T-cell (primary cell): ENCODE data around the gene SACS. TPM values are rescaled to one million over a fixed set of nuclear protein-coding genes. Genes with fewer than 3 reads are reported as not detected.

ENCODE experiments used
- ATAC-seq, 4 experiments: fragments of 200-7000 bp in 3 of 4; fragments of 150-1000 bp in 1 of 4; cut with Tn5 transposase; replicated peaks in 1 of 4; 1 replicate in 3 of 4; 2 replicates in 1 of 4; pipeline ENCODE4 v1.10.0; 2021; ENCODE audit warnings: moderate library complexity in 3 of 4, mild to moderate bottlenecking in 2 of 4, moderate number of reproducible peaks in 1 of 4
- CTCF ChIA-PET, 2 donors: fragments of 300-600 bp; sonication (Branson Sonifier 250); formaldehyde crosslinking; loops; one replicate each; lab custom pipeline; 2022; ENCODE audit warnings: antibody characterized with exemption in 2 of 2; lab: Charles Lee
- POLR2A ChIA-PET, 2 donors: fragments of 300-600 bp; sonication (Branson Sonifier 250); formaldehyde crosslinking; loops; one replicate each; lab custom pipeline; 2022; ENCODE audit warnings: antibody characterized with exemption in 2 of 2; lab: Charles Lee
- DNase-seq, 35 experiments: peaks; one replicate each; pipeline versions ENCODE4 v3.0.0 to v3.0.0-alpha.2; 2013 to 2023
- H3K27ac ChIP-seq: one replicate; pipeline ENCODE4 v1.5.1; 2013; ENCODE audit warnings: low read length
- H3K27me3 ChIP-seq, 2 experiments: replicated peaks in 1 of 2; 1 replicate in 1 of 2; 2 replicates in 1 of 2; pipeline versions ENCODE4 v1.6.1 to v1.7.0; 2013; ENCODE audit warnings: low read length in 1 of 2, mixed read lengths in 1 of 2; ENCODE audit not compliant: control insufficient read depth in 2 of 2, insufficient read depth in 2 of 2; ENCODE audit errors: extremely low read depth in 1 of 2
- H3K36me3 ChIP-seq, 2 donors: 1 replicate in 1 of 2; 2 replicates in 1 of 2; pipeline versions ENCODE4 v1.6.1 to v1.7.0; 2013; ENCODE audit warnings: low read length in 1 of 2; ENCODE audit not compliant: control insufficient read depth in 2 of 2, insufficient read depth in 1 of 2; ENCODE audit errors: extremely low read depth in 1 of 2
- H3K4me1 ChIP-seq, 2 experiments: 1 replicate in 1 of 2; 2 replicates in 1 of 2; pipeline versions ENCODE4 v1.6.1 to v1.7.0; 2013; ENCODE audit warnings: low read length in 2 of 2, mixed read lengths in 1 of 2; ENCODE audit not compliant: insufficient read depth in 2 of 2, control insufficient read depth in 1 of 2; ENCODE audit errors: extremely low read depth in 1 of 2
- H3K4me3 ChIP-seq, 2 donors: 1 replicate in 1 of 2; 2 replicates in 1 of 2; pipeline versions ENCODE4 v1.5.1 to v1.7.0; 2013; ENCODE audit warnings: mild to moderate bottlenecking in 2 of 2, low read length in 1 of 2, moderate library complexity in 1 of 2; ENCODE audit not compliant: control insufficient read depth in 1 of 2; ENCODE audit errors: extremely low read depth in 1 of 2
- H3K9me3 ChIP-seq: 2 replicates; pipeline ENCODE4 v1.7.0; 2013
- H3K27ac Mint-ChIP-seq, 2 donors: one replicate each; pipeline ENCODE4 v1.8.0; 2020 to 2021; ENCODE audit warnings: mild to moderate bottlenecking in 2 of 2, mixed read lengths in 2 of 2
- H3K27me3 Mint-ChIP-seq, 2 donors: one replicate each; pipeline ENCODE4 v1.8.0; 2021 to 2022; ENCODE audit warnings: mixed read lengths in 2 of 2
- H3K36me3 Mint-ChIP-seq: one replicate; pipeline ENCODE4 v1.8.0; 2021; ENCODE audit warnings: mixed read lengths
- H3K4me1 Mint-ChIP-seq, 3 donors: one replicate each; pipeline ENCODE4 v1.8.0; 2020 to 2022; ENCODE audit warnings: mixed read lengths in 3 of 3, mild to moderate bottlenecking in 1 of 3
- H3K4me3 Mint-ChIP-seq, 3 donors: one replicate each; pipeline ENCODE4 v1.8.0; 2020 to 2022; ENCODE audit warnings: mild to moderate bottlenecking in 3 of 3, mixed read lengths in 3 of 3, moderate library complexity in 3 of 3
- H3K9me3 Mint-ChIP-seq, 3 donors: one replicate each; pipeline ENCODE4 v1.8.0; 2020 to 2022; ENCODE audit warnings: mixed read lengths in 3 of 3
- WGBS: methylation state at CpG from one replicate; pipeline ENCODE4 v1.1.5; 2013; ENCODE audit warnings: missing lambda C conversion rate; ENCODE audit not compliant: insufficient coverage; 5-methylcytosine and 5-hydroxymethylcytosine counted together
- total RNA-seq, 35 experiments: library from RNA in 6 of 35; stranded (reverse) in 6 of 35; fragments of 120-200 nt in 1 of 35; gene quantifications; one replicate each; pipeline versions ENCODE4 v1.2.1 to v1.2.4 and lab custom pipeline; 2013 to 2026

Gene SACS
- total RNA-seq, 5 donors from 2014 or later (not counting 1 experiment from before 2014, with no cell fraction given), result 17.6 to 28.6 (median 27.3) TPM

DNA sequence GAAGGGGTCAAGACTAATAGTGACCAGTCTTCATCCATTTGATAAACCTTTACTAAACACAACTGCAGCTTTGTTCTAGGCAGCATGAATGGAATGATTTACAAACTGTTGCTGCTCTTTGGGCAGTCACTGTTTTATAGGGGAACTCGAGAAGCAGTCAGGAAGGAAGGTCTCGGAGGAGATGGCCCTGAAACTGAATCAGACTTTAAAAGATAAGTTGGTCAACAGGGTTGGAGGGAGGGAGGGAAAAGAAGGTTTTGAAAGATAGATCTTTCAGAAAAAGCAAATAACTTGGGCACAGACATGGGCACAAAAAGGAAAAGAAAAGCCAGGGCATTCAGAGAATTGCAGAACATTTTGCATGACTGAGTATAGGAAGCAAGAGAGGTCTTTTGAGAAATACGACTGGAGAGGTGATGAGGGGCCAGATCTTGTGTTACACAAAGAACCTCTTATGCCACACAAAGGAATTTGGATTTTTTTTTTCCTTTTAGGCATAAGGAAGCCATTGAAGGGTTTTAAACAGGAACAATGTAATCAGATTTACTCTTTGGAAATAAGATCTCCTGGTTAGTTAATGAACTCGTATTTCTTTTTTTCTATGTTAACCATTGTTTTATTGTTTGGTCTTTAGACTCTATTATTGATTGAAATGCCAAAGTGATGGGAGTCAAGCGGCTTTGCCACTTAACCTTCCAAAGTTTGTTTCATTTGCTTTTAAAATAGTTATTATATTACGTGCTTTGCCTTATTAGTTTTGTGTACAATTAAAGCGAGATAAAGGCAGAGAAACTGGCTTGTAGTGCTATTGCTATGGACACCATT is 37.5 kb upstream of the SACS start:
- WGBS, result 60% methylated on average over 2 of the region's 7 CpGs
- no peak overlapping the region for H3K27ac Mint-ChIP-seq

DNA sequence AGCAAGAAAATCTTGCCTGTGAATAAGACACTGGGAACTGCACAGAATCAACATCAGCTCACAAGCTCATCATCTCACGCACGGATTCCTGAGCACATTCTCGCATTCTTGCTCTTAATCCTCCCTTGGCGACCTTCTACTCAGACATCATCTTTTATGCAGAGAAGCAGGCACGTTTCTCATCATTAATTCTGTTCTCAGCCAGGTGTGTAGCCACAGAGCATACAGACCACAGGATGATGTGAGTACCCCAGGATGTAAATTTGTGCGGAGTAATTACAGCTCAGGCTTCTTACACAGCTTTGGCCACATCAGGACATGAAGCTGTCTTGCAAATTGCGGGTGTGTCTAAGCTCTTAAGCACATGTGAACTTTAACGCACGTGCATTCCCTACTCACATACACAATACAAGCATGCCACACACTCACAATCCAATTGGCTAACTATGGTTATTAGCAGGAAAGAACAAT is 36.5 kb upstream of the SACS start:
- Histone ChIP-seq H3K27me3 (peaks cover 0 to 15% of the 10 kb centered on the region in 2 experiments), H3K4me1 (peaks cover 0 to 15% of the 10 kb centered on the region in 2 experiments), H3K27ac (no peak overlapping the region), H3K36me3 (no peaks in the 10 kb centered on the region), H3K4me3 (no peak overlapping the region), H3K9me3 (no peaks in the 10 kb centered on the region)
- peaks cover 10 to 17% of the 10 kb centered on the region in 2 donors for H3K27me3 Mint-ChIP-seq
- H3K36me3 Mint-ChIP-seq, result no peaks in the 10 kb centered on the region
- POLR2A ChIA-PET, result no interaction called here
- H3K4me1 Mint-ChIP-seq, result peaks cover 0 to 6% (median 5%) of the 10 kb centered on the region in 3 donors
- DNase-seq (no peak), ATAC-seq (no peak)
- 74% methylated on average over 3 of the region's 9 CpGs for WGBS
- CTCF ChIA-PET, result interaction anchor here in 1 of 2 donors (0.6 to 1.0 kb wide), 2 partner anchors 429 to 432 kb away, joined by 3 read pairs; no protein-coding TSS in a partner anchor
- H3K27ac Mint-ChIP-seq, result no peak overlapping the region
- no peaks in the 10 kb centered on the region for H3K9me3 Mint-ChIP-seq
- no peak overlapping the region for H3K4me3 Mint-ChIP-seq

More for the DNA sequence above, 37.5 kb upstream of the SACS start:
- Mint-ChIP-seq H3K27me3 (peaks cover 10 to 18% of the 10 kb centered on the region in 2 donors), H3K36me3 (no peaks in the 10 kb centered on the region), H3K4me1 (peaks cover 0 to 4% (median 2%) of the 10 kb centered on the region in 3 donors), H3K4me3 (no peak overlapping the region), H3K9me3 (no peaks in the 10 kb centered on the region)
- ChIA-PET POLR2A (no interaction called here), CTCF (no interaction called here)
- no peak for DNase-seq
- no peak overlapping the region for H3K27ac ChIP-seq
- H3K4me3 ChIP-seq, result no peak overlapping the region
- H3K4me1 ChIP-seq, result peaks cover 0 to 13% of the 10 kb centered on the region in 2 experiments
- H3K36me3 ChIP-seq, result no peaks in the 10 kb centered on the region
- H3K9me3 ChIP-seq, result no peaks in the 10 kb centered on the region
- ATAC-seq, result no peak
- peaks cover 0 to 12% of the 10 kb centered on the region in 2 experiments for H3K27me3 ChIP-seq

DNA sequence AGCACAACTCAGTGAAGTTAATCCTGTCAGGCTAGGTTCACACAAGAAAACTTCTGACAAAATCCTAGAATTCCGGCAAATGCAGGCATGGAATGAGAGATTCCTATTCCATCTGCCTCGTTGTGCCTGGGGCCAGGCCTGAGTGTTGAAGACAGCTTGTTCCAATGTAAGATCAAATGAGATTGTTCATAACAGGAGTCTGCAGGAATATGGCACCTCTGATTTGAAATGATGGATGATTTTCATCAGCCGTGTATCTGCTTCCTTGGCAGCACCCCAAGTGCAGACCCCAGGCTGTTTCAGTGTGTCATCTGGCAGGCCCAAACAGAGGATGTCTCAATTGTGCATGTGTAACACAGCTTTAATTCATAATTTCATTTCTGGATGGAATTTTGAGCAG is 35.3 kb upstream of the SACS start:
- Histone ChIP-seq H3K27me3 (peaks cover 0 to 9% of the 10 kb centered on the region in 2 experiments), H3K27ac (no peak overlapping the region), H3K4me3 (no peak overlapping the region), H3K9me3 (no peaks in the 10 kb centered on the region), H3K4me1 (peaks cover 0 to 15% of the 10 kb centered on the region in 2 experiments), H3K36me3 (no peaks in the 10 kb centered on the region)
- H3K36me3 Mint-ChIP-seq, result no peaks in the 10 kb centered on the region
- H3K27ac Mint-ChIP-seq, result no peak overlapping the region
- H3K9me3 Mint-ChIP-seq, result no peaks in the 10 kb centered on the region
- H3K4me3 Mint-ChIP-seq, result no peak overlapping the region
- ChIA-PET POLR2A (no interaction called here), CTCF (interaction anchor here (0.7 to 1.1 kb wide), 4 partner anchors 8 to 430 kb away, joined by 3 to 5 read pairs (median 3); no protein-coding TSS in a partner anchor)
- peaks cover 0 to 6% (median 5%) of the 10 kb centered on the region in 3 donors for H3K4me1 Mint-ChIP-seq
- peaks cover 7 to 14% of the 10 kb centered on the region in 2 donors for H3K27me3 Mint-ChIP-seq
- no peak for ATAC-seq
- WGBS, result 81% methylated on average over 3 of the region's 3 CpGs
- DNase-seq, result no peak

DNA sequence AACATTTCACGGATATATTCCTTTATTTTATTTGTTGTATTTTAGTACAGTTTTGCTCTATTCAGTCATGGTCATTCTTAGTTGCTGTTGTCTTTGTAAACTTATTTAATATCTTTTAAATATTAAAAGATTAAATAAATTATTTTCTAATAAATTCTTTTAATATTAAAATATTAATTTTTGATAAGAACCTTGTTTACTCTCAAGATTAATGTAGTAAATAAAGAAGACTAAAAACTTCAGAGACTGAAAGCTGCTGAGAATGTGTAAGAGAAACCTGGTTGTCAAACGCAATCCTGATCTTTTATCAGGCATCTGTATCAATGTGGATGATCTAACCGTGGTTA is 34.4 kb upstream of the SACS start:
- POLR2A ChIA-PET, result no interaction called here
- H3K4me3 ChIP-seq, result no peak overlapping the region
- WGBS, result no CpG with 5 or more reads among the region's 3 CpGs
- DNase-seq (no peak), ATAC-seq (no peak)
- no peaks in the 10 kb centered on the region for H3K36me3 ChIP-seq
- Mint-ChIP-seq H3K4me3 (no peak overlapping the region), H3K9me3 (no peaks in the 10 kb centered on the region), H3K27me3 (peaks cover 7 to 14% of the 10 kb centered on the region in 2 donors), H3K4me1 (peaks cover 0 to 6% (median 5%) of the 10 kb centered on the region in 3 donors), H3K36me3 (no peaks in the 10 kb centered on the region), H3K27ac (no peak overlapping the region)
- peaks cover 0 to 9% of the 10 kb centered on the region in 2 experiments for H3K27me3 ChIP-seq
- CTCF ChIA-PET, result interaction anchor here (1.2 kb wide), 2 partner anchors 421 to 428 kb away, joined by 3 to 4 read pairs; no protein-coding TSS in a partner anchor
- peaks cover 0 to 15% of the 10 kb centered on the region in 2 experiments for H3K4me1 ChIP-seq
- H3K27ac ChIP-seq, result no peak overlapping the region
- no peaks in the 10 kb centered on the region for H3K9me3 ChIP-seq

DNA sequence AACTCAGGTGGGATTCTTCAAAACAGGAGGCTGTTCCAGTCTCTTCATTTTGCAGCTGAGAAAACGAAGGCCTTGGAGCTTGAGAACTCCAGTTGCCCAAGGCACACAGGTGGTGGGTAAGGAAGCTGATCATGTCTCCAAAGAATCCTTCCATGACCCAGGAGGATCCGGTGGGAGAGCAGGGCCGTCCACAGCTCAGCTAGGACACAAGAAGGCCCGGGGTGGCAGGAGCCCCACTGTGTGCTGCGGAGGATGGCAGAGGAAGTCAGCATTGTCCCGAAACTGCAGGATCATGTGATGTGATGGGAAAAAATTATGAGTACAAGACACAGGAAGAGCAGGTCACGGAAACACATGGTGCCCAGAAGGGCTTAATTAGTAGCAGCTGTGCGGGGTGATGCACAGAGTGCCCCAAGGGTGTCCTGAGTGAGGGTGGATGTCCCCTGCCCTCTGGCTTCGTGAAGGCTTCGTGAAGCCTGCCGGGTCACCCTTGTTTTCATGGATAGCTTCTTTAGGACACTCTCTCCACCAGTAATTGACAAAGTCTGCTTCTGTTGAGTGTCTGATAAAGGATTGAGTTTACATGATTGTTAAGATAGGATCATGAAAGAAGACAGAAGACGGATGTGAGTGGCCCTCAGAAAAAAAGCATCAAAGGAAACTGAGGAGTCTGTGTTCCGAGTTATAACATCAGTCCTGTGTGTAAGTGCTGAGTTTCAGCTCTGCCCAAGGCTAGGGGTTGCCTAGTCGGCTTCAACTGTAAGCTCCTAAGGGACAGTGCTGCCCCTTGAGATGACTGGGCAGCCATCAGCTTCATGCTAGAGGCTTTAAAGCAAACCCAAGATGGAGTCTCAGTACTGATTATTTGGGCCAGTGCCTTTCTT is 33.8 kb upstream of the SACS start:
- no peak for ATAC-seq
- ChIA-PET POLR2A (interaction anchor here in 1 of 2 donors (0.5 kb wide), 1 partner anchor 1412 kb away, joined by 3 read pairs; no protein-coding TSS in a partner anchor), CTCF (interaction anchor here (0.5 to 1.2 kb wide), 8 partner anchors 271 to 449 kb away, joined by 3 to 7 read pairs (median 3); no protein-coding TSS in a partner anchor)
- Histone ChIP-seq H3K27me3 (peaks cover 0 to 9% of the 10 kb centered on the region in 2 experiments), H3K4me3 (no peak overlapping the region), H3K9me3 (no peaks in the 10 kb centered on the region), H3K27ac (no peak overlapping the region), H3K4me1 (peaks cover 0 to 15% of the 10 kb centered on the region in 2 experiments), H3K36me3 (no peaks in the 10 kb centered on the region)
- Mint-ChIP-seq H3K4me1 (peaks cover 0 to 6% (median 5%) of the 10 kb centered on the region in 3 donors), H3K36me3 (no peaks in the 10 kb centered on the region), H3K9me3 (no peaks in the 10 kb centered on the region), H3K4me3 (peak overlapping the region in 1 of 3 donors; percentile 74), H3K27me3 (peaks cover 7 to 14% of the 10 kb centered on the region in 2 donors), H3K27ac (no peak overlapping the region)
- peak in 1 of 35 experiments; percentile 6 for DNase-seq
- 76% methylated on average over 11 of the region's 14 CpGs for WGBS
